Measurements from ENCODE around the gene FAN1.

FAN1 gene

GRCh38 chr15:30904812-30905211 is 1.1 kb downstream of the FAN1 start:
- peak in 2 of 3 donors; percentile 12 to 30 for DNase-seq
- Histone ChIP-seq H3K27me3 (replicated peaks in 2 of 5; ENCODE audit: control insufficient read depth in 4 of 5, insufficient read depth in 5 of 5, low read length in 4 of 5) (no peaks in the 10 kb centered on the region), H3K36me3 (ENCODE audit: control insufficient read depth in 4 of 4, insufficient read depth in 4 of 4, low read length in 3 of 4) (peaks cover 0 to 19% (median 13%) of the 10 kb centered on the region in 4 experiments), H3K9me3 (ENCODE audit: control extremely low read depth in 1 of 5, control insufficient read depth in 4 of 5, insufficient read depth in 2 of 5, low read depth in 1 of 5, low read length in 4 of 5) (no peaks in the 10 kb centered on the region), H3K4me1 (ENCODE audit: control extremely low read depth in 1 of 4, control insufficient read depth in 4 of 4, insufficient read depth in 4 of 4, low read length in 3 of 4) (peaks cover 4 to 20% (median 13%) of the 10 kb centered on the region in 4 experiments), H3K4me3 (ENCODE audit: control insufficient read depth in 1 of 7, extremely low read depth in 1 of 7, insufficient read depth in 4 of 7, low read depth in 2 of 7, low read length in 6 of 7) (peak overlapping the region in 4 of 7 experiments; percentile 76 to 89 (median 86)), H3K27ac (ENCODE audit: insufficient read depth in 1 of 2, low read depth in 1 of 2, low read length in 2 of 2, poor library complexity in 1 of 2, severe bottlenecking in 2 of 2) (no peak overlapping the region)
- ChIA-PET CTCF (interaction anchor here (2.0 kb wide), 1 partner anchor 10 kb away, joined by 11 read pairs; no protein-coding TSS in a partner anchor), POLR2A (no interaction called here)
- 95% methylated on average over 4 of the region's 5 CpGs for WGBS (ENCODE audit: insufficient coverage)

- H3K9me3 ChIP-seq (ENCODE audit: control extremely low read depth in 1 of 5, control insufficient read depth in 4 of 5, insufficient read depth in 2 of 5, low read depth in 1 of 5, low read length in 4 of 5), result no peaks in the 10 kb centered on the region
- DNase-seq, result no peak
- WGBS (ENCODE audit: insufficient coverage), result 100% methylated on average over 5 of the region's 5 CpGs
- POLR2A ChIA-PET, result no interaction called here
- peaks cover 4 to 20% (median 13%) of the 10 kb centered on the region in 4 experiments for H3K4me1 ChIP-seq (ENCODE audit: control extremely low read depth in 1 of 4, control insufficient read depth in 4 of 4, insufficient read depth in 4 of 4, low read length in 3 of 4)
- H3K27ac ChIP-seq (ENCODE audit: insufficient read depth in 1 of 2, low read depth in 1 of 2, low read length in 2 of 2, poor library complexity in 1 of 2, severe bottlenecking in 2 of 2), result peak overlapping the region in 1 of 2 experiments; percentile 6
- CTCF ChIA-PET, result interaction anchor here (1.0 kb wide), 1 partner anchor 9 kb away, joined by 3 read pairs; no protein-coding TSS in a partner anchor
- peaks cover 2 to 21% (median 16%) of the 10 kb centered on the region in 4 experiments for H3K36me3 ChIP-seq (ENCODE audit: control insufficient read depth in 4 of 4, insufficient read depth in 4 of 4, low read length in 3 of 4)
- no peaks in the 10 kb centered on the region for H3K27me3 ChIP-seq (replicated peaks in 2 of 5; ENCODE audit: control insufficient read depth in 4 of 5, insufficient read depth in 5 of 5, low read length in 4 of 5)
- peak overlapping the region in 1 of 7 experiments; percentile 9 for H3K4me3 ChIP-seq (ENCODE audit: control insufficient read depth in 1 of 7, extremely low read depth in 1 of 7, insufficient read depth in 4 of 7, low read depth in 2 of 7, low read length in 6 of 7)
These were observed 2.1 kb downstream of the FAN1 start for GRCh38 chr15:30905821-30906220.

- DNase-seq, result no peak
- ChIA-PET CTCF (interaction anchor here (1.0 kb wide), 1 partner anchor 8 kb away, joined by 3 read pairs; no protein-coding TSS in a partner anchor), POLR2A (no interaction called here)
- Histone ChIP-seq H3K27ac (ENCODE audit: insufficient read depth in 1 of 2, low read depth in 1 of 2, low read length in 2 of 2, poor library complexity in 1 of 2, severe bottlenecking in 2 of 2) (peak overlapping the region in 1 of 2 experiments; percentile 6), H3K36me3 (ENCODE audit: control insufficient read depth in 4 of 4, insufficient read depth in 4 of 4, low read length in 3 of 4) (peaks cover 2 to 24% (median 17%) of the 10 kb centered on the region in 4 experiments), H3K9me3 (ENCODE audit: control extremely low read depth in 1 of 5, control insufficient read depth in 4 of 5, insufficient read depth in 2 of 5, low read depth in 1 of 5, low read length in 4 of 5) (no peaks in the 10 kb centered on the region), H3K4me3 (ENCODE audit: control insufficient read depth in 1 of 7, extremely low read depth in 1 of 7, insufficient read depth in 4 of 7, low read depth in 2 of 7, low read length in 6 of 7) (peak overlapping the region in 1 of 7 experiments; percentile 9), H3K4me1 (ENCODE audit: control extremely low read depth in 1 of 4, control insufficient read depth in 4 of 4, insufficient read depth in 4 of 4, low read length in 3 of 4) (peaks cover 4 to 20% (median 13%) of the 10 kb centered on the region in 4 experiments), H3K27me3 (replicated peaks in 2 of 5; ENCODE audit: control insufficient read depth in 4 of 5, insufficient read depth in 5 of 5, low read length in 4 of 5) (no peaks in the 10 kb centered on the region)
- WGBS (ENCODE audit: insufficient coverage), result 63% methylated on average over 4 of the region's 4 CpGs
These were observed 2.7 kb downstream of the FAN1 start for GRCh38 chr15:30906366-30906765.

- CTCF ChIA-PET, result no interaction called here
- H3K36me3 ChIP-seq (ENCODE audit: control insufficient read depth in 4 of 4, insufficient read depth in 4 of 4, low read length in 3 of 4), result peaks cover 15 to 74% (median 52%) of the 10 kb centered on the region in 4 experiments
- WGBS (ENCODE audit: insufficient coverage), result 92% methylated on average over 2 of the region's 9 CpGs
These were observed 10.0 kb downstream of the FAN1 start for GRCh38 chr15:30913761-30914160.

GRCh38 chr15:30917013-30917412 is 13.3 kb downstream of the FAN1 start:
- DNase-seq, result no peak
- H3K36me3 ChIP-seq (ENCODE audit: control insufficient read depth in 4 of 4, insufficient read depth in 4 of 4, low read length in 3 of 4), result peaks cover 13 to 78% (median 54%) of the 10 kb centered on the region in 4 experiments
- H3K4me3 ChIP-seq (ENCODE audit: control insufficient read depth in 1 of 7, extremely low read depth in 1 of 7, insufficient read depth in 4 of 7, low read depth in 2 of 7, low read length in 6 of 7), result no peak overlapping the region
- H3K4me1 ChIP-seq (ENCODE audit: control extremely low read depth in 1 of 4, control insufficient read depth in 4 of 4, insufficient read depth in 4 of 4, low read length in 3 of 4), result no peaks in the 10 kb centered on the region
- ChIA-PET POLR2A (no interaction called here), CTCF (interaction anchor here (1.7 kb wide), 1 partner anchor 14 kb away, joined by 7 read pairs; the partner anchor contains the start of gene FAN1)
- no peak overlapping the region for H3K27ac ChIP-seq (ENCODE audit: insufficient read depth in 1 of 2, low read depth in 1 of 2, low read length in 2 of 2, poor library complexity in 1 of 2, severe bottlenecking in 2 of 2)
- WGBS (ENCODE audit: insufficient coverage), result 97% methylated on average over 4 of the region's 6 CpGs
- no peaks in the 10 kb centered on the region for H3K27me3 ChIP-seq (replicated peaks in 2 of 5; ENCODE audit: control insufficient read depth in 4 of 5, insufficient read depth in 5 of 5, low read length in 4 of 5)
- no peaks in the 10 kb centered on the region for H3K9me3 ChIP-seq (ENCODE audit: control extremely low read depth in 1 of 5, control insufficient read depth in 4 of 5, insufficient read depth in 2 of 5, low read depth in 1 of 5, low read length in 4 of 5)

More at GRCh38 chr15:30913761-30914160, 10.0 kb downstream of the FAN1 start:
- no peaks in the 10 kb centered on the region for H3K27me3 ChIP-seq (replicated peaks in 2 of 5; ENCODE audit: control insufficient read depth in 4 of 5, insufficient read depth in 5 of 5, low read length in 4 of 5)
- no peak overlapping the region for H3K4me3 ChIP-seq (ENCODE audit: control insufficient read depth in 1 of 7, extremely low read depth in 1 of 7, insufficient read depth in 4 of 7, low read depth in 2 of 7, low read length in 6 of 7)
- POLR2A ChIA-PET, result no interaction called here
- H3K9me3 ChIP-seq (ENCODE audit: control extremely low read depth in 1 of 5, control insufficient read depth in 4 of 5, insufficient read depth in 2 of 5, low read depth in 1 of 5, low read length in 4 of 5), result no peaks in the 10 kb centered on the region
- DNase-seq, result no peak
- no peak overlapping the region for H3K27ac ChIP-seq (ENCODE audit: insufficient read depth in 1 of 2, low read depth in 1 of 2, low read length in 2 of 2, poor library complexity in 1 of 2, severe bottlenecking in 2 of 2)
- no peaks in the 10 kb centered on the region for H3K4me1 ChIP-seq (ENCODE audit: control extremely low read depth in 1 of 4, control insufficient read depth in 4 of 4, insufficient read depth in 4 of 4, low read length in 3 of 4)

GRCh38 chr15:30917675-30918074 is 14.0 kb downstream of the FAN1 start:
- POLR2A ChIA-PET, result no interaction called here
- WGBS (ENCODE audit: insufficient coverage), result no CpG with 5 or more reads among the region's 1 CpG

GRCh38 chr15:30918366-30918765 is 14.7 kb downstream of the FAN1 start:
- H3K36me3 ChIP-seq (ENCODE audit: control insufficient read depth in 4 of 4, insufficient read depth in 4 of 4, low read length in 3 of 4), result peaks cover 12 to 79% (median 58%) of the 10 kb centered on the region in 4 experiments
- CTCF ChIA-PET, result interaction anchor here (1.7 kb wide), 1 partner anchor 15 kb away, joined by 7 read pairs; the partner anchor contains the start of gene FAN1
- WGBS (ENCODE audit: insufficient coverage), result 94% methylated on average over 3 of the region's 5 CpGs
- no peaks in the 10 kb centered on the region for H3K4me1 ChIP-seq (ENCODE audit: control extremely low read depth in 1 of 4, control insufficient read depth in 4 of 4, insufficient read depth in 4 of 4, low read length in 3 of 4)
- no peaks in the 10 kb centered on the region for H3K9me3 ChIP-seq (ENCODE audit: control extremely low read depth in 1 of 5, control insufficient read depth in 4 of 5, insufficient read depth in 2 of 5, low read depth in 1 of 5, low read length in 4 of 5)
- no peak for DNase-seq
- H3K4me3 ChIP-seq (ENCODE audit: control insufficient read depth in 1 of 7, extremely low read depth in 1 of 7, insufficient read depth in 4 of 7, low read depth in 2 of 7, low read length in 6 of 7), result no peak overlapping the region
- no peak overlapping the region for H3K27ac ChIP-seq (ENCODE audit: insufficient read depth in 1 of 2, low read depth in 1 of 2, low read length in 2 of 2, poor library complexity in 1 of 2, severe bottlenecking in 2 of 2)
- POLR2A ChIA-PET, result no interaction called here
- no peaks in the 10 kb centered on the region for H3K27me3 ChIP-seq (replicated peaks in 2 of 5; ENCODE audit: control insufficient read depth in 4 of 5, insufficient read depth in 5 of 5, low read length in 4 of 5)

More at GRCh38 chr15:30917675-30918074, 14.0 kb downstream of the FAN1 start:
- CTCF ChIA-PET, result interaction anchor here (1.7 kb wide), 1 partner anchor 14 kb away, joined by 7 read pairs; the partner anchor contains the start of gene FAN1
- Histone ChIP-seq H3K9me3 (ENCODE audit: control extremely low read depth in 1 of 5, control insufficient read depth in 4 of 5, insufficient read depth in 2 of 5, low read depth in 1 of 5, low read length in 4 of 5) (no peaks in the 10 kb centered on the region), H3K4me1 (ENCODE audit: control extremely low read depth in 1 of 4, control insufficient read depth in 4 of 4, insufficient read depth in 4 of 4, low read length in 3 of 4) (no peaks in the 10 kb centered on the region), H3K36me3 (ENCODE audit: control insufficient read depth in 4 of 4, insufficient read depth in 4 of 4, low read length in 3 of 4) (peaks cover 12 to 79% (median 56%) of the 10 kb centered on the region in 4 experiments), H3K4me3 (ENCODE audit: control insufficient read depth in 1 of 7, extremely low read depth in 1 of 7, insufficient read depth in 4 of 7, low read depth in 2 of 7, low read length in 6 of 7) (no peak overlapping the region), H3K27me3 (replicated peaks in 2 of 5; ENCODE audit: control insufficient read depth in 4 of 5, insufficient read depth in 5 of 5, low read length in 4 of 5) (no peaks in the 10 kb centered on the region), H3K27ac (ENCODE audit: insufficient read depth in 1 of 2, low read depth in 1 of 2, low read length in 2 of 2, poor library complexity in 1 of 2, severe bottlenecking in 2 of 2) (no peak overlapping the region)
- DNase-seq, result no peak

Data from common myeloid progenitor, CD34-positive (primary cell).